HCT116 (cell line): ENCODE data around the gene ACTA2. TPM values are rescaled to one million over a fixed set of nuclear protein-coding genes. Genes with fewer than 3 reads are reported as not detected.

Experiments used
- ATAC-seq: fragments of 200-7000 bp; cut with Tn5 transposase; 2 replicates; pipeline ENCODE4 v1.9.1; 2020; ENCODE audit warnings: mild to moderate bottlenecking, moderate library complexity
- BruUV-seq: library from RNA; stranded (reverse); fragments of 400-500 nt; replicated peaks from 2 replicates; lab custom pipeline; 2021; lab: Mats Ljungman, UMichigan
- CTCF ChIA-PET: fragments of 300-600 bp; sonication (Branson Sonifier 250); formaldehyde crosslinking; loops from one replicate; lab custom pipeline; 2021; ENCODE audit warnings: antibody characterized with exemption; lab: Charles Lee
- POLR2A ChIA-PET: fragments of 300-600, 350-600 bp; sonication (Branson Sonifier 250); formaldehyde crosslinking; loops from one replicate; lab custom pipeline; 2021; ENCODE audit warnings: antibody characterized with exemption; lab: Charles Lee
- RAD21 ChIA-PET, 2 experiments: fragments of 300-600 bp; sonication (Branson Sonifier 250); formaldehyde crosslinking; loops; one replicate each; lab custom pipeline; 2023; ENCODE audit warnings: low total read pairs in 2 of 2; ENCODE audit not compliant: uncharacterized antibody in 2 of 2, unreplicated experiment in 2 of 2, low non-redundant PET in 1 of 2; lab: Charles Lee
- DNase-seq: peaks from one replicate; pipeline ENCODE4 v3.0.0-alpha.2; 2010; ENCODE audit warnings: low read depth, low spot score
- H2AFZ ChIP-seq: fragments of 200-600 bp; shearing (Covaris generic), sonication (generic); 2 replicates; pipeline ENCODE4 v1.6.1; 2017; ENCODE audit warnings: low read depth, mixed run types, mixed read lengths, antibody characterized with exemption, low read length; ENCODE audit not compliant: poor library complexity, severe bottlenecking
- H3K27ac ChIP-seq: 2 replicates; pipeline ENCODE4 v1.5.1; 2012; ENCODE audit warnings: low read depth, low read length
- H3K27me3 ChIP-seq: fragments of 200-600 bp; sonication (generic); 2 replicates; pipeline ENCODE4 v1.6.1; 2016; ENCODE audit warnings: mixed run types, low read length, mixed read lengths; ENCODE audit not compliant: insufficient read depth
- H3K36me3 ChIP-seq, 2 experiments: fragments of 200-500 bp in 1 of 2; fragments of 200-600 bp in 1 of 2; sonication (Bioruptor generic) in 1 of 2; sonication (generic) in 1 of 2; 2 replicates each; pipeline versions ENCODE4 v1.5.1 to v1.6.1; 2014 to 2016; ENCODE audit warnings: low read length in 2 of 2, inconsistent platforms in 1 of 2, mixed read lengths in 1 of 2, mixed run types in 1 of 2; ENCODE audit not compliant: insufficient read depth in 2 of 2, control insufficient read depth in 1 of 2
- H3K4me1 ChIP-seq, 2 experiments: fragments of 200-600 bp in 1 of 2; sonication (generic) in 1 of 2; 2 replicates each; pipeline versions ENCODE4 v1.5.1 to v1.6.1; 2012 to 2017; ENCODE audit warnings: low read length in 2 of 2, inconsistent platforms in 1 of 2, mild to moderate bottlenecking in 1 of 2, mixed read lengths in 1 of 2, mixed run types in 1 of 2, moderate library complexity in 1 of 2; ENCODE audit not compliant: insufficient read depth in 2 of 2, control insufficient read depth in 1 of 2
- H3K4me2 ChIP-seq: fragments of 200-600 bp; sonication (generic); 2 replicates; pipeline ENCODE4 v1.6.1; 2017; ENCODE audit warnings: mixed run types, low read length, mixed read lengths
- H3K4me3 ChIP-seq, 2 experiments: fragments of 200-600 bp in 1 of 2; sonication (generic) in 1 of 2; replicated peaks in 1 of 2; 2 replicates each; pipeline ENCODE4 v1.5.1; 2011 to 2016; ENCODE audit warnings: low read length in 2 of 2, control low read depth in 1 of 2, low read depth in 1 of 2, mild to moderate bottlenecking in 1 of 2, mixed read lengths in 1 of 2, mixed run types in 1 of 2
- H3K79me2 ChIP-seq: fragments of 200-600 bp; sonication (generic); 2 replicates; pipeline ENCODE4 v1.6.1; 2017; ENCODE audit warnings: mild to moderate bottlenecking, mixed run types, low read length, moderate library complexity, mixed read lengths; ENCODE audit not compliant: insufficient read depth
- H3K9ac ChIP-seq: fragments of 200-600 bp; sonication (generic); 2 replicates; pipeline ENCODE4 v1.6.1; 2016; ENCODE audit warnings: low read length, mixed read lengths
- H3K9me2 ChIP-seq: fragments of 200-600 bp; sonication (generic), shearing (Covaris generic); 2 replicates; pipeline ENCODE4 v1.6.1; 2017; ENCODE audit warnings: mixed run types, mild to moderate bottlenecking, moderate library complexity; ENCODE audit not compliant: insufficient read depth
- H3K9me3 ChIP-seq, 2 experiments: fragments of 200-500 bp in 1 of 2; fragments of 200-600 bp in 1 of 2; sonication (Bioruptor generic) in 1 of 2; sonication (generic) in 1 of 2; 2 replicates each; pipeline ENCODE4 v1.6.1; 2014 to 2017; ENCODE audit warnings: low read length in 2 of 2, mixed read lengths in 2 of 2, inconsistent platforms in 1 of 2, low read depth in 1 of 2, mild to moderate bottlenecking in 1 of 2, mixed run types in 1 of 2, moderate library complexity in 1 of 2; ENCODE audit not compliant: control insufficient read depth in 1 of 2, insufficient read depth in 1 of 2
- H4K20me1 ChIP-seq: fragments of 200-600 bp; sonication (generic), shearing (Covaris generic); 2 replicates; pipeline ENCODE4 v1.6.1; 2017; ENCODE audit warnings: mixed run types, mild to moderate bottlenecking, moderate library complexity; ENCODE audit not compliant: insufficient read depth
- CEBPB ChIP-seq: IDR thresholded peaks from 2 replicates; pipeline ENCODE4 v1.6.1; 2012; ENCODE audit warnings: low read depth
- EGR1 ChIP-seq: IDR thresholded peaks from 2 replicates; pipeline ENCODE4 v1.6.1; 2012; ENCODE audit warnings: low read depth
- ELF1 ChIP-seq: IDR thresholded peaks from 2 replicates; pipeline ENCODE4 v1.6.1; 2012; ENCODE audit warnings: low read depth, borderline replicate concordance
- EZH2 ChIP-seq: fragments of 200-600 bp; sonication (generic); IDR thresholded peaks from 2 replicates; pipeline ENCODE4 v1.6.1; 2017; ENCODE audit warnings: antibody characterized with exemption, mixed run types
- EZH2phosphoT487 ChIP-seq: fragments of 200-600 bp; IDR thresholded peaks from 2 replicates; pipeline ENCODE4 v1.6.1; 2018; ENCODE audit warnings: antibody characterized with exemption, borderline replicate concordance
- JUND ChIP-seq: IDR thresholded peaks from 2 replicates; pipeline ENCODE4 v1.6.1; 2012
- MAX ChIP-seq: IDR thresholded peaks from 2 replicates; pipeline ENCODE4 v1.6.1; 2012
- POLR2A ChIP-seq: IDR thresholded peaks from 2 replicates; pipeline ENCODE4 v1.7.0; 2011; ENCODE audit warnings: borderline replicate concordance; ENCODE audit not compliant: insufficient read depth, insufficient read length; ENCODE audit errors: extremely low read depth
- SIN3A ChIP-seq: IDR thresholded peaks from 2 replicates; pipeline ENCODE4 v1.6.1; 2012; ENCODE audit warnings: low read depth
- SP1 ChIP-seq: IDR thresholded peaks from 2 replicates; pipeline ENCODE4 v1.6.1; 2012; ENCODE audit warnings: low read depth
- SRF ChIP-seq: IDR thresholded peaks from 2 replicates; pipeline ENCODE4 v1.6.1; 2012; ENCODE audit warnings: low read depth
- TCF7L2 ChIP-seq: IDR thresholded peaks from 2 replicates; pipeline ENCODE4 v1.7.0; 2011; ENCODE audit warnings: borderline replicate concordance, inconsistent platforms; ENCODE audit not compliant: insufficient read depth, insufficient read length; ENCODE audit errors: extremely low read depth
- YY1 ChIP-seq: IDR thresholded peaks from 2 replicates; pipeline ENCODE4 v1.6.1; 2011; ENCODE audit warnings: low read length, low read depth, moderate library complexity, mild to moderate bottlenecking; ENCODE audit not compliant: insufficient replicate concordance; ENCODE audit errors: extremely low read depth
- ZFX ChIP-seq: fragments of 450-650 bp; IDR thresholded peaks from 2 replicates; pipeline ENCODE4 v1.6.1; 2017
- ZNF274 ChIP-seq: fragments of 200-500 bp; sonication (Bioruptor generic); IDR thresholded peaks from 2 replicates; pipeline ENCODE4 v1.6.1; 2014; ENCODE audit warnings: mild to moderate bottlenecking, low read depth, low read length, inconsistent platforms
- intact Hi-C: fragments of 100-400 bp; cut with micrococcal nuclease; formaldehyde crosslinking; loops from 2 replicates; pipeline ENCODE4 v1.10.0; 2022
- total RNA-seq: library from RNA; stranded (reverse); gene quantifications from one replicate; pipeline ENCODE4 v1.2.1, GENCODE V29; 2021; ENCODE audit not compliant: unreplicated experiment
- TF ChIP-seq, protein P1 (sequence below): IDR thresholded peaks from 2 replicates; pipeline ENCODE4 v1.6.1; 2012
- TF ChIP-seq, protein P2 (sequence below): IDR thresholded peaks from 2 replicates; pipeline ENCODE4 v1.6.1; 2011; ENCODE audit warnings: mild to moderate bottlenecking, low read length, moderate library complexity; ENCODE audit not compliant: insufficient replicate concordance; ENCODE audit errors: extremely low read depth

Gene ACTA2
- total RNA-seq, 1 experiment from 2014 or later, result 9.4 TPM

DNA sequence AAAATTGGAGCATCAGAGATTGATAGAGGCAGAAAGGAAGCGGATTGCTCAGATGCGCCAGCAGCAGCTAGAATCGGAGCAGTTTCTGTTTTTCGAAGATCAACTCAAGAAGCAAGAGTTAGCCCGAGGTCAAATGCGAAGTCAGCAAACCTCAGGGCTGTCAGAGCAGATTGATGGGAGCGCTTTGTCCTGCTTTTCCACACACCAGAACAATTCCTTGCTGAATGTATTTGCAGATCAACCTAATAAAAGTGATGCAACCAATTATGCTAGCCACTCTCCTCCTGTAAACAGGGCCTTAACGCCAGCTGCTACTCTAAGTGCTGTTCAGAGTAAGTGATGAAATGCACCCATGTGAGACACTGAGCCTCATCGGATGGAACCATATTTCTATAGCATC is 39.4 kb downstream of the ACTA2 start:
- Histone ChIP-seq H3K9me3 (no peaks in the 10 kb centered on the region), H2AFZ (no peak overlapping the region), H4K20me1 (no peaks in the 10 kb centered on the region), H3K27ac (no peak overlapping the region)
- CTCF ChIA-PET, result no interaction called here
- intact Hi-C loops, result no loop called here
- TF ChIP-seq MAX, result no peak
- TF ChIP-seq, protein P1, sequence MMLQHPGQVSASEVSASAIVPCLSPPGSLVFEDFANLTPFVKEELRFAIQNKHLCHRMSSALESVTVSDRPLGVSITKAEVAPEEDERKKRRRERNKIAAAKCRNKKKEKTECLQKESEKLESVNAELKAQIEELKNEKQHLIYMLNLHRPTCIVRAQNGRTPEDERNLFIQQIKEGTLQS, result no peak
- TF ChIP-seq EZH2, result no peak
- no peak for TF ChIP-seq ELF1
- no peak for TF ChIP-seq EGR1
- TF ChIP-seq TCF7L2, result no peak
- TF ChIP-seq JUND, result no peak
- TF ChIP-seq SRF, result no peak
- TF ChIP-seq SP1, result no peak
- no peak for TF ChIP-seq ZNF274
- TF ChIP-seq ZFX, result no peak
- TF ChIP-seq, all 23 proteins: peak for 0
- Histone ChIP-seq H3K27me3 (no peaks in the 10 kb centered on the region), H3K79me2 (no peaks in the 10 kb centered on the region), H3K4me1 (no peaks in the 10 kb centered on the region), H3K9ac (no peak overlapping the region), H3K9me2 (no peaks in the 10 kb centered on the region), H3K4me2 (no peak overlapping the region), H3K36me3 (peaks cover 0 to 5% of the 10 kb centered on the region in 2 experiments; a peak in 1 of 4 replicates), H3K4me3 (no peak overlapping the region)
- POLR2A ChIA-PET, result no interaction called here
- ATAC-seq, result no peak
- DNase-seq, result no peak
- RAD21 ChIA-PET, result no interaction called here
- no TSS peak for BruUV-seq

GRCh38 chr10:88911851-88912250 is 40.7 kb downstream of the ACTA2 start:
- Histone ChIP-seq H3K79me2 (no peaks in the 10 kb centered on the region), H3K9ac (no peak overlapping the region), H3K36me3 (no peaks in the 10 kb centered on the region; a peak in 1 of 4 replicates), H3K4me2 (no peak overlapping the region), H3K9me2 (no peaks in the 10 kb centered on the region), H4K20me1 (no peaks in the 10 kb centered on the region), H3K27me3 (no peaks in the 10 kb centered on the region), H3K4me1 (no peaks in the 10 kb centered on the region), H3K4me3 (no peak overlapping the region), H3K9me3 (no peaks in the 10 kb centered on the region), H2AFZ (no peak overlapping the region), H3K27ac (no peak overlapping the region)
- ATAC-seq (no peak), DNase-seq (no peak)
- no peak for TF ChIP-seq SIN3A
- TF ChIP-seq, protein P2, sequence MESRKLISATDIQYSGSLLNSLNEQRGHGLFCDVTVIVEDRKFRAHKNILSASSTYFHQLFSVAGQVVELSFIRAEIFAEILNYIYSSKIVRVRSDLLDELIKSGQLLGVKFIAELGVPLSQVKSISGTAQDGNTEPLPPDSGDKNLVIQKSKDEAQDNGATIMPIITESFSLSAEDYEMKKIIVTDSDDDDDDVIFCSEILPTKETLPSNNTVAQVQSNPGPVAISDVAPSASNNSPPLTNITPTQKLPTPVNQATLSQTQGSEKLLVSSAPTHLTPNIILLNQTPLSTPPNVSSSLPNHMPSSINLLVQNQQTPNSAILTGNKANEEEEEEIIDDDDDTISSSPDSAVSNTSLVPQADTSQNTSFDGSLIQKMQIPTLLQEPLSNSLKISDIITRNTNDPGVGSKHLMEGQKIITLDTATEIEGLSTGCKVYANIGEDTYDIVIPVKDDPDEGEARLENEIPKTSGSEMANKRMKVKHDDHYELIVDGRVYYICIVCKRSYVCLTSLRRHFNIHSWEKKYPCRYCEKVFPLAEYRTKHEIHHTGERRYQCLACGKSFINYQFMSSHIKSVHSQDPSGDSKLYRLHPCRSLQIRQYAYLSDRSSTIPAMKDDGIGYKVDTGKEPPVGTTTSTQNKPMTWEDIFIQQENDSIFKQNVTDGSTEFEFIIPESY, result no peak
- no peak for TF ChIP-seq ZNF274
- no peak for TF ChIP-seq MAX
- no peak for TF ChIP-seq YY1
- no peak for TF ChIP-seq CEBPB
- no peak for TF ChIP-seq POLR2A
- TF ChIP-seq EZH2phosphoT487, result no peak
- no peak for TF ChIP-seq EGR1
- no peak for TF ChIP-seq SRF
- ChIA-PET POLR2A (no interaction called here), RAD21 (no interaction called here), CTCF (interaction anchor here (1.5 kb wide), 1 partner anchor 12 kb away, joined by 3 read pairs; no protein-coding TSS in a partner anchor)
- intact Hi-C loops, result no loop called here
- no TSS peak for BruUV-seq
